ENCODE results near the gene SNX15. TPM values are rescaled to one million over a fixed set of nuclear protein-coding genes. Genes with fewer than 3 reads are reported as not detected.

Gene SNX15
- polyA plus RNA-seq, 1 donor = 25.1 TPM

GRCh38 chr11:65056999-65057398 lies 29.8 kb downstream of the SNX15 start:
- no peak for DNase-seq (ENCODE audit: low read depth)

GRCh38 chr11:65057526-65057925 lies 30.3 kb downstream of the SNX15 start:
- DNase-seq (ENCODE audit: low read depth) = no peak

- DNase-seq (ENCODE audit: low read depth) = no peak
Measured at GRCh38 chr11:65058012-65058411, 30.8 kb downstream of the SNX15 start.

GRCh38 chr11:65058419-65059054 lies 31.3 kb downstream of the SNX15 start, which contains the start of gene NAALADL1:
Gene NAALADL1, minus strand, starts transcription at chr11:65058553. Its CDS starts 32 bp downstream, at chr11:65058521.
- DNase-seq (ENCODE audit: low read depth) = no peak

- DNase-seq (ENCODE audit: low read depth) = no peak
Measured at GRCh38 chr11:65059523-65059922, 32.3 kb downstream of the SNX15 start.

GRCh38 chr11:65059959-65060824 lies 33.0 kb downstream of the SNX15 start:
- DNase-seq (ENCODE audit: low read depth) = no peak

- no peak for DNase-seq (ENCODE audit: low read depth)
Measured at GRCh38 chr11:65060913-65061408, 33.7 kb downstream of the SNX15 start.

GRCh38 chr11:65063532-65063931 lies 36.3 kb downstream of the SNX15 start:
- DNase-seq (ENCODE audit: low read depth) = no peak

- no peak for DNase-seq (ENCODE audit: low read depth)
Measured at GRCh38 chr11:65064847-65065240, 37.6 kb downstream of the SNX15 start.

GRCh38 chr11:65065851-65066250 lies 38.6 kb downstream of the SNX15 start:
- no peak for DNase-seq (ENCODE audit: low read depth)

GRCh38 chr11:65066315-65066714 lies 39.1 kb downstream of the SNX15 start:
- no peak for DNase-seq (ENCODE audit: low read depth)

GRCh38 chr11:65066805-65067291 lies 39.6 kb downstream of the SNX15 start:
- no peak for DNase-seq (ENCODE audit: low read depth)

- no peak for DNase-seq (ENCODE audit: low read depth)
Measured at GRCh38 chr11:65067446-65067845, 40.2 kb downstream of the SNX15 start.

GRCh38 chr11:65069217-65069616 lies 42.0 kb downstream of the SNX15 start:
- DNase-seq (ENCODE audit: low read depth) = no peak

- DNase-seq (ENCODE audit: low read depth) = no peak
Measured at GRCh38 chr11:65071907-65072630, 44.8 kb downstream of the SNX15 start.

GRCh38 chr11:65072631-65072966 lies 45.4 kb downstream of the SNX15 start:
- no peak for DNase-seq (ENCODE audit: low read depth)

GRCh38 chr11:65077451-65077850 lies 50.2 kb downstream of the SNX15 start:
- no peak for DNase-seq (ENCODE audit: low read depth)

- no peak for DNase-seq (ENCODE audit: low read depth)
Measured at GRCh38 chr11:65078151-65078550, 50.9 kb downstream of the SNX15 start.

GRCh38 chr11:65078786-65079342 lies 51.6 kb downstream of the SNX15 start:
- DNase-seq (ENCODE audit: low read depth) = no peak

- DNase-seq (ENCODE audit: low read depth) = no peak
Measured at GRCh38 chr11:65083134-65083833, 56.0 kb downstream of the SNX15 start.
